Stimulated activated CD8-positive, alpha-beta memory T cell treated with anti-CD3 and anti-CD28 coated beads, Interleukin-12 subunit alpha, Interleukin-12 subunit beta, amount 100 ng/mL, for 24 hours (primary cell): ENCODE data around the gene TAF7L.

ENCODE experiments used
- DNase-seq: peaks from one replicate; pipeline ENCODE4 v3.0.0-alpha.2; 2020; ENCODE audit errors: extremely low read depth

Gene TAF7L

DNA sequence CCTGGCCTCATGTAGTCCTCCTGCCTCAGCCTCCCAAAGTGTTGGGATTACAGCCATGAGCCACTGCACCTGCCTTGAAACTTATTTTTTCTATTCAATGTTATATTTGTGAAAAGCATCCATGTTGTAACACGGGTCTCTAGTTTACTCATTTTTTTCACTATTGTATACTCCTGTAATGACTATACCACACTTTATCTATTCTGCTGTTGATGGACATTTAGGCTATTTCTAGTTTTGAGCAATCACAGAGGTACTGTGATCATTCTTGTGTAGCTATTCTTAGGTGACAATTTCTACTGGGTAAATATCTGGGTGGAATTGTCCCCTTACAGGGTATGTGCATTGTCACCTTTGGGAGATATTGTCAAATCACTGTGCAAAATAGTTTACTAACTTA lies 67.9 kb downstream of the TAF7L start:
- DNase-seq = no peak

- DNase-seq = no peak
Observed at GRCh38 chrX:101220662-101221260, 70.4 kb downstream of the TAF7L start.

DNA sequence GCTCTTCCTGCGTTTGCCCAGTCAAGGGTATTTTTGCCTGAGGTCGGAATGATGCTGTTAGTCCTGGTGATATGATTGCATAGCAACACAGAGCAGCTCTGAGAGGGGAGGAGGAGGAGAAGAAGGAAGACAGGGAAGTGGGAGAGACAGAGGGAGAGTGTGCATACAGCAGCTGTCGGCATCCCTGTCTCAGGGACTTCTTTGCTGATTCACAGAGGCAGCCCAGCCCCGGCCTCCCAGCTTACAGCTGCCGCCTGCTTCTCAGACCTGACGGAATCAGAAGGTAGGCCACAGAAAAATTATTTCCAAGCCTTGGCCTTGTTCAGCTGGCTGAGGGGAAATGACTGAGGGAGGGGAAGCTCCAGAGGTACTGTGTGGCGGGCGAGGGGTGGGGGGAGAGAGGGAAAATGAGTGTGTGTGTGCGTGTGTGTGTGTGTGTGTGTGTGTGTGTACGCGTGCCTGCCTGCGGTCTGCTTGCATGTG lies 71.2 kb downstream of the TAF7L start:
- no peak for DNase-seq

DNA sequence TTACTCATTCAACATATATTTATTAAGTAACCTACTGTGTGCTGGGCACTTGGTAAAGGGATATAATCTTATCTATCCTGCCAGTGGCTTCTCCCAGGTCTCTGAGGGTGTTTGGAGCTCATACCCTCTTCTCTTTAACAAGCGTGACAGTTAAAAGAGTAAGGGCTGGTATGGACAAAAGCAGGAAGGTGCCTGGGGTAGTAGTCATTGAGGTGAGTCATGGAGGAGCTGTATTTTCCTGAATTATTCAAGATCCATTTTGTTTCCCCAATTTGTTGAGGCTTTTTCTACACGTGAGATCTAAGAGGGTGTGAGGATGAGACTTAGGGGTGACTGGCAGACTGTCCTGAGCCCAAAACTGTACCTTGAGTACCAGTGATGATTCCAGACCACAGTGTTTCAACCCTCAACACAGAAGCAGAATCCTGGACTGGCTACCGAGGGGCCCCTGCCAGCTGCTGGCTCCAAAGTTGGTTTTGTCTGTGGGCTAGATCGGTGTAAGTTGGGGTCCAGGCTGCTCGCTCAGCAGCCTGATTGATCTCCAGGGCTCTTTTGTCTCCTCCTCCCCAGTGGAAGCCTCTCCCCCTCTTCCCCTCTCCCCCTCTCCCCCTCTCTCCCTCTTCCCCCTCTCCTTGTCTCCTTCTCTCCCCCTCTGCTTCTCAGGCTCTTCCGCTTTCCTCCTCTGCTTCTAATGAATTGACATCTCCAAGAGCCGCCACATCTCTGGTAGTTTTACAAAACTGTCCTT lies 71.8 kb downstream of the TAF7L start, which contains the start of gene DRP2:
DRP2 (plus strand) TSS at position 671 of the 748 bp plus-strand sequence. CDS start 11,862 bp downstream, outside the sequence.
- DNase-seq = no peak
